Gastroesophageal sphincter (tissue), 4 donors: ENCODE results near the gene CRACR2A. TPM values are rescaled to one million over a fixed set of nuclear protein-coding genes. Genes with fewer than 3 reads are reported as not detected.

Source experiments
- ATAC-seq: fragments of 150-250 bp; one replicate; pipeline ENCODE4 v1.9.1; 2016; ENCODE audit warnings: mild to moderate bottlenecking, moderate library complexity
- H3K27ac ChIP-seq, 4 donors: fragments of 200-600 bp; sonication (generic) in 3 of 4; 1 replicate in 3 of 4; 2 replicates in 1 of 4; pipeline ENCODE4 v1.5.1; 2016 to 2019
- H3K27me3 ChIP-seq: fragments of 200-600 bp; sonication (generic); one replicate; pipeline ENCODE4 v1.5.1; 2019
- H3K36me3 ChIP-seq, 2 donors: fragments of 200-600 bp; sonication (generic); one replicate each; pipeline ENCODE4 v1.5.1; 2019; ENCODE audit warnings: control low read depth in 1 of 2
- H3K4me1 ChIP-seq, 3 donors: fragments of 200-600 bp; sonication (generic); 1 replicate in 2 of 3; 2 replicates in 1 of 3; pipeline ENCODE4 v1.5.1; 2016 to 2019; ENCODE audit warnings: control low read depth in 2 of 3
- H3K4me3 ChIP-seq, 2 donors: fragments of 200-600 bp; sonication (generic); one replicate each; pipeline ENCODE4 v1.5.1; 2019; ENCODE audit warnings: mild to moderate bottlenecking in 1 of 2, moderate library complexity in 1 of 2
- H3K9me3 ChIP-seq, 3 donors: fragments of 200-600 bp; sonication (generic); one replicate each; pipeline ENCODE4 v1.5.1; 2017 to 2019; ENCODE audit warnings: control low read depth in 2 of 3
- CTCF ChIP-seq, 4 experiments: fragments of 200-600 bp in 2 of 4; fragments of 450-650 bp in 2 of 4; sonication (generic) in 1 of 4; IDR thresholded peaks; one replicate each; pipeline ENCODE4 v1.5.1; 2017 to 2019; ENCODE audit warnings: antibody characterized with exemption in 4 of 4, mild to moderate bottlenecking in 2 of 4, moderate library complexity in 2 of 4
- EP300 ChIP-seq: sonication (generic); formaldehyde crosslinking; IDR thresholded peaks from one replicate; pipeline ENCODE4 v1.6.1; 2017; ENCODE audit warnings: antibody characterized with exemption, mild to moderate bottlenecking
- POLR2A ChIP-seq, 2 donors: fragments of 450-650 bp; IDR thresholded peaks; one replicate each; pipeline ENCODE4 v1.6.1; 2017; ENCODE audit warnings: antibody characterized with exemption in 2 of 2, mild to moderate bottlenecking in 2 of 2, moderate library complexity in 1 of 2
- POLR2AphosphoS5 ChIP-seq: sonication (generic); formaldehyde crosslinking; IDR thresholded peaks from one replicate; pipeline ENCODE4 v1.6.1; 2017; ENCODE audit warnings: antibody characterized with exemption
- WGBS, 2 donors: methylation state at CpG; one replicate each; pipeline ENCODE4 v1.1.5; 2018; ENCODE audit warnings: low coverage in 1 of 2; 5-methylcytosine and 5-hydroxymethylcytosine counted together
- total RNA-seq, 4 donors: library from RNA; depleted of rRNA; stranded (reverse); fragments of >200 nt; gene quantifications; one replicate each; pipeline ENCODE4 v1.1.0, GENCODE V29; 2016

Gene CRACR2A
- total RNA-seq, 4 donors from 2014 or later = 2.2 to 5.4 (median 3.0) TPM

- WGBS, 2 donors = 100% methylated on average over 1 of the region's 4 CpGs
- H3K9me3 ChIP-seq = no peaks in the 10 kb centered on the region
- no peak for ATAC-seq
- H3K27me3 ChIP-seq = no peaks in the 10 kb centered on the region
- H3K4me1 ChIP-seq = no peaks in the 10 kb centered on the region
- no peak overlapping the region for H3K4me3 ChIP-seq
- H3K36me3 ChIP-seq = peaks cover 0 to 18% of the 10 kb centered on the region in 2 donors
- no peak overlapping the region for H3K27ac ChIP-seq
- TF ChIP-seq EP300 (no peak), POLR2A (IDR thresholded peaks at IDR 0.05) (no peak), CTCF (IDR thresholded peaks at IDR 0.05) (no peak), POLR2AphosphoS5 (no peak)
Measured at GRCh38 chr12:3669594-3669993, 83.3 kb downstream of the CRACR2A start.

GRCh38 chr12:3668479-3669165 lies 84.3 kb downstream of the CRACR2A start:
- Histone ChIP-seq H3K36me3 (peaks cover 0 to 11% of the 10 kb centered on the region in 2 donors), H3K4me1 (no peaks in the 10 kb centered on the region), H3K9me3 (no peaks in the 10 kb centered on the region), H3K27me3 (no peaks in the 10 kb centered on the region), H3K27ac (no peak overlapping the region), H3K4me3 (no peak overlapping the region)
- no peak for ATAC-seq
- 80 to 100% methylated on average over 1 of the region's 5 CpGs for WGBS, 2 donors
- no peak for TF ChIP-seq POLR2A (IDR thresholded peaks at IDR 0.05)
- TF ChIP-seq EP300 = no peak
- TF ChIP-seq POLR2AphosphoS5 = no peak
- TF ChIP-seq CTCF (IDR thresholded peaks at IDR 0.05) = no peak

- 71 to 73% methylated on average over 4 of the region's 4 CpGs for WGBS, 2 donors
- Histone ChIP-seq H3K4me3 (no peak overlapping the region), H3K36me3 (peaks cover 0 to 4% of the 10 kb centered on the region in 2 donors), H3K4me1 (no peaks in the 10 kb centered on the region), H3K27ac (no peak overlapping the region), H3K9me3 (no peaks in the 10 kb centered on the region), H3K27me3 (no peaks in the 10 kb centered on the region)
- TF ChIP-seq POLR2AphosphoS5 (no peak), CTCF (IDR thresholded peaks at IDR 0.05) (no peak), EP300 (no peak), POLR2A (IDR thresholded peaks at IDR 0.05) (no peak)
- no peak for ATAC-seq
Measured at GRCh38 chr12:3667485-3667884, 85.4 kb downstream of the CRACR2A start.

GRCh38 chr12:3666441-3666840 lies 86.5 kb downstream of the CRACR2A start:
- Histone ChIP-seq H3K27ac (no peak overlapping the region), H3K36me3 (peaks cover 0 to 4% of the 10 kb centered on the region in 2 donors), H3K27me3 (no peaks in the 10 kb centered on the region), H3K4me3 (no peak overlapping the region), H3K4me1 (no peaks in the 10 kb centered on the region), H3K9me3 (no peaks in the 10 kb centered on the region)
- no peak for ATAC-seq
- 94 to 96% methylated on average over 7 of the region's 7 CpGs for WGBS, 2 donors
- no peak for TF ChIP-seq POLR2A (IDR thresholded peaks at IDR 0.05)
- TF ChIP-seq CTCF (IDR thresholded peaks at IDR 0.05) = no peak
- no peak for TF ChIP-seq EP300
- no peak for TF ChIP-seq POLR2AphosphoS5

GRCh38 chr12:3662521-3662921 lies 90.4 kb downstream of the CRACR2A start:
- no peaks in the 10 kb centered on the region for H3K9me3 ChIP-seq
- H3K4me3 ChIP-seq = no peak overlapping the region
- H3K4me1 ChIP-seq = no peaks in the 10 kb centered on the region
- no peak for ATAC-seq
- TF ChIP-seq EP300 = no peak
- no peak for TF ChIP-seq CTCF (IDR thresholded peaks at IDR 0.05)
- TF ChIP-seq POLR2A (IDR thresholded peaks at IDR 0.05) = no peak
- TF ChIP-seq POLR2AphosphoS5 = no peak
- H3K36me3 ChIP-seq = peaks cover 0 to 12% of the 10 kb centered on the region in 2 donors
- H3K27ac ChIP-seq = no peak overlapping the region
- WGBS, 2 donors = 95 to 97% methylated on average over 5 of the region's 5 CpGs
- no peaks in the 10 kb centered on the region for H3K27me3 ChIP-seq
